GM13977 (cell line): ENCODE results near the gene MAPK11.
"Not testable (repeated sequence)": the region's sequence is repeated elsewhere in the genome, so short reads cannot be mapped to it uniquely, and the experiment has no call there.

Experiments used
- DNase-seq: peaks from one replicate; pipeline ENCODE4 v3.0.0; 2012; ENCODE audit warnings: low spot score
- CTCF ChIP-seq: IDR thresholded peaks from 2 replicates; pipeline ENCODE4 v1.5.1; 2012; ENCODE audit warnings: mild to moderate bottlenecking, control low read depth; ENCODE audit not compliant: insufficient read depth; ENCODE audit errors: extremely low read depth, missing control alignments
- in situ Hi-C: fragments of 300-500 bp; cut with MboI; formaldehyde crosslinking; loops from one replicate; pipeline ENCODE4 v1.12.0; 2022; ENCODE audit warnings: low sequenced_read_pairs, low pct_unique_long_range_greater_than_20kb, mixed read lengths, inconsistent platforms; ENCODE audit not compliant: unreplicated experiment

MAPK11 gene

DNA sequence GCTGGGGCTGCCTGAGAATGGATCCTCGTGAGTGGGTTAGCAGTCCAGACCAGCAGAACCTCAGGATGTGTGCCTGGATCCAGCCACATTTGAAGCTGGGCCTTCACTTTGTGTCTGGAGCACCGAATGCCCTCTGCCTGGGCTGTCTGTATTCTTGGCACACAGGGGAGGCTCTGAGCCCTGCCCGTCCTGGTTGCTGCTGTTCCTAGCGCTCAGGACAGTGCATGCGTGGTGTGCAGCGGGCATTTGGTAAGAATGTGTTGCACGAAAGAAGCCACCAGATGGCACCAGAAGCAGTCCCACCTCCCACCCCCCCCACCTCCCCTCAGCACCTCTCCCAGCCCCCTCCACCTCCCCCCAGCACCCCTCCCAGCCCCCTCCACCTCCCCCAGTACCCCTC lies 4.1 kb upstream of the MAPK11 start:
- peak; percentile 76 for DNase-seq
- in situ Hi-C loops, result loop anchor here (10.0 kb wide), 1 partner anchor 50 kb away; the partner anchor contains the start of gene DENND6B
- TF ChIP-seq CTCF, result peak; percentile 30

GRCh38 chr22:50273781-50274180 lies 3.6 kb upstream of the MAPK11 start:
- in situ Hi-C loops, result loop anchor here (10.0 kb wide), 1 partner anchor 51 kb away; the partner anchor contains the start of gene DENND6B
- not testable (repeated sequence) for DNase-seq

DNA sequence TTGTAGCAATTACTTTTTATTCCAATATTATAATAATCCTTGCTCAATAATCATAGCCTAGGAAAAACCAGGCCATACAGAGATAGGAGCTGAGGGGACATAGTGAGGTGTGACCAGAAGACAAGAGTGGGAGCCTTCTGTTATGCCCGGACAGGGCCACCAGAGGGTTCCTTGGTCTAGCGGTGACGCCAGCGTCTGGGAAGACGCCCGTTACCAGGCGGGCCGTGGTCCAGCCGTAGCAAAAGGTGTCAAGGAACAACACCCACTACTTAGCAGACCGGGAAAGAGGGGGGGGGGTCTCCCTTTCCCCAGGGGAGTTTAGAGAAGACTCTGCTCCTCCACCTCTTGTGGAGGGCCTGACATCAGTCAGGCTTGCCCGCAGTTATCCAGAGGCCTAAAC lies 3.2 kb upstream of the MAPK11 start:
- DNase-seq, result not testable (repeated sequence)
- in situ Hi-C loops, result loop anchor here (10.0 kb wide), 1 partner anchor 51 kb away; the partner anchor contains the start of gene DENND6B

- no peak for TF ChIP-seq CTCF
- DNase-seq, result no peak
- in situ Hi-C loops, result loop anchor here (10.0 kb wide), 1 partner anchor 53 kb away; the partner anchor contains the start of gene DENND6B
Observed at GRCh38 chr22:50272044-50272802, 2.0 kb upstream of the MAPK11 start.

GRCh38 chr22:50271519-50271970 lies 1.4 kb upstream of the MAPK11 start:
- peak; percentile 91 for DNase-seq
- in situ Hi-C loops, result loop anchor here (10.0 kb wide), 1 partner anchor 53 kb away; the partner anchor contains the start of gene DENND6B

DNA sequence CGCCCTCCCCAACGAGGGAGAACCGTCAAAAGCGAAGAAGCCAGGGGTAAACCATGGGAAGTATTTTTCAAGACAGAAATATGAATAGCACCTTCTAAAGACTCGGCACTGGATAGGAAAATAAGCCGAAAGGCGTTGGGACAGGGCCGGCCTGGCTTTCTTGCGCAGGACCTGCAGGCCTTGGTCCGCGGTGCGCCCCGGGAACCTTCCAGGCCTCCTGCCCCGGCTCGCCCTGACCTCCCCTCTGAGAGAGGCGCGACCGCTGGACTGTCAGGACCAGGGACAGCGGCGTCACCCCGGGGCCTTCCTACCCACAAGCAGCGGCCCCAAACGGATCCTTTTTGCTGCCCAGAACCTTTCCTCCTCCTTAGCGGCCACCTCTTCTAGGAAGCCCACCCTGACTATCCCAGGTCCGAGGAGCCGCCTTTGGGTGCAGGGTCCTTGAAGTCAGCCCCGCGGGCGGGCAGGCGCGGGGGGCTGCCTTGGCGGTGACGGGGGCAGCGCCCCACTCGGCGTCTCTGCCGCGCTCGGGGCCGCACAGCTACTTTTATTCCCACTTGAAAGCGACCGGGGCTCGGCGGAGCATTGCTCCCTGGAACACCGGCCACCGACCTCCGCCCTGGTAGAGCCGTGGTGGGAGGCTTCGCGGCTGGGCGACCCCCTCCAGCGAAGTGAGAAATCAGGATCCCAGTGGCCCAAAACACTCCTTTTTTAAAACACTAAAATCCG lies 650 bp upstream of the MAPK11 start:
- in situ Hi-C loops, result loop anchor here (10.0 kb wide), 1 partner anchor 54 kb away; the partner anchor contains the start of gene DENND6B
- DNase-seq, result peak; percentile 81

More at GRCh38 chr22:50271519-50271970, 1.4 kb upstream of the MAPK11 start:
- TF ChIP-seq CTCF, result peak; percentile 36

More for the DNA sequence above, 650 bp upstream of the MAPK11 start:
- TF ChIP-seq CTCF, result no peak
